GM08714 (cell line): ENCODE measurements around the gene UHRF2.

Experiments
- H3K4me3 ChIP-seq: fragments of 200-500 bp; sonication (Bioruptor generic); 2 replicates; pipeline ENCODE4 v1.5.1; 2014; ENCODE audit warnings: mild to moderate bottlenecking, low read length, inconsistent platforms
- ZNF274 ChIP-seq: IDR thresholded peaks from 2 replicates; pipeline ENCODE4 v1.6.1; 2012; ENCODE audit warnings: mild to moderate bottlenecking, low read depth, low read length

Gene UHRF2

DNA sequence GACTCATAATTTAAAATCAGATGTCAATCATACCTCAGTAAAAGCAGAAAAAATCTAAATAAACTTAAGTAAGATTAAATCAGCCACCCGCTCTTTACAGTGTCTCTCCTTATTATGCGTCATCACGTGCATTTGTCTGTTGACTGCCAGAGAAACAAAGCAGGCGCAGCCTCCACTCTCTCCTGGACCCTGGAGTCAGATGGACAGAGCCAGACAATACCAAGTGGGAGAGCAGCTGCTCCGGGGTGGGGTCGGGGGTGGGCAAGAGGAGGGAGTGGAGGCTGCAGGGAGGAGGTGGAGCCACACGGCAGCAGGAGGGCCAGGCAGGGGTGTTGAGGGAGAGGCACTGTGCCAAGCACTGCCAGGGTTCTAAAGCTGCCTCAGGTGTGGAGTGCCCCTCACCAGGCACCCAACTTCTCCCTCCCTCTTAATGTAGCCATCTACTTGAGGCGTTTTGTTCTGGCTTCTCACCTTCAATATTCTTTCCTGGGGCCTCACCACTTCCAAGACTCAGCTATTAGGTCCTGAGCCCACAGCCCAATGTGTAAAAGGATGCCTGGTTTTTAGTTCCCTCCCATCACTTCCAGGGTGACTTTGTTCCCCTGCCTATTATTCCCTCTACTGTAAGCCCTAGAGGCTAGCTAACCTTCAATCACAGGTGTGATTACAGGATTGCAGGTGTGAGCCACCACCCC is 136.3 kb downstream of the UHRF2 start:
- no peak for TF ChIP-seq ZNF274
- no peak overlapping the region for H3K4me3 ChIP-seq

DNA sequence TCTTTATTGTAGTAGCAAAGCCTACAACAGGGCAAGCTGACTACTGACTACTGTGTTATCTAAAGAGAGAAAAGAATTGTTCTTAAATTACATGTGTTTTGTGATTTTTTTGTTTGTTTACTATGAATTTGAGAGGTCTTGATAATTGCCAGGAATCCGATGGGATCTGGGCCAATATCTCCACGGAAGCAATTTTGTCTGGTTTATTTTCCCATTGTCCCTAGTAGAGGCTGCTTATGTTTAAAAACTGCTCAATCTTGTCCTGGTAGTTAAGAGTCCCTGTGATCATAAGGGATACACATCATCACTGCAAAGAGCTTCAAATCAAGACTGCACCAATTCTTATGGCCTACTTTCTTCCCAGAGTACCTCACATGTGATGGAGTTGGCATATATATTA is 138.1 kb downstream of the UHRF2 start:
- no peak for TF ChIP-seq ZNF274
- H3K4me3 ChIP-seq: no peak overlapping the region

DNA sequence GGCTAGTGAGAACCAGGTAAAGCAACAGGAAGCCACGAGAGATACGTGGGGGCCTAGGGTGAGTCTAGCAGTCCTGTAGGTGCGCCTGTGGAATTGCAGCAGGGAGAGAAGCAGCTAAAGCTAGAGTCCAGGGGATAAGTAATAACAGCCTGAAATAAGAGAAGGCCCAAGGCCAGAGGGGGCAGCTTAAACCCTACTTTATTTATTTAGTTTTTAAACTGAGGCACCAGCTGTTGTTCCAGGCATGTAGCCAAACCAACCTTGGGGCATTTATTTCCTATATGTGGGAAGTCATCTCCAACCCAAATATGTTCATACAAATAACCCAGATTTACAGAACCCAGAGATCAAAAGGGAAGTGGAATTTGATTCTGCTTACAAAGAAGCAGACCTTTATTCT is 139.0 kb downstream of the UHRF2 start:
- no peak overlapping the region for H3K4me3 ChIP-seq
- no peak for TF ChIP-seq ZNF274

DNA sequence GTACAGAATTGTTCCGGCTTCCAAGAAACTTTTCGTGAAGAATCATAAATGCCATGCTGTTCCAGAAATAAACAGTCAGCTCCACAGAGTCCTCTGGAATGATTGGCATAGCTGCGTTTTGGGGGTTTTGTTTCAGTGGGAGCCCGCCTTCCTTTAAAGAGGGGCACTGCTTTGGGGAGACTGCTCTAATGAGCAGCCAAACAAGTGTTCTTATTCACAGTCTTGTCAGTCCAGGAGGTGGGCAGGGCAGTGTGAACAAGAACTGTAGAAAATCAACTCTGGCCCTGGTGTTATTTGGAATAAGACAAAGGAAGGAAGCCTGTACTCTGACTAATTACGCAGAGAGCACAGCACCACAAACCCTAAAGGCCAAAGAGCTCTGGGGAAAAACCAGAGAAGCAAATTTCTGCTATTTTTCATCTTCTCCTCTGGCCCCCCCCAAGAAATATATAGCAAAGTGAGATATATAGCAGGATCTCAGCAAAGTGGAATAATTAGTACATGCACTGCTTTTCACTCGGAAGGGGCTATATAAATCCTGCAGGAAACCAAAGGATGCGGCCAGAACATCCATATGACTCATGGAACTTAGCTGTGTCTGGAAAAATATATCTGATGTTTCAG is 139.6 kb downstream of the UHRF2 start:
- no peak for TF ChIP-seq ZNF274
- no peak overlapping the region for H3K4me3 ChIP-seq

DNA sequence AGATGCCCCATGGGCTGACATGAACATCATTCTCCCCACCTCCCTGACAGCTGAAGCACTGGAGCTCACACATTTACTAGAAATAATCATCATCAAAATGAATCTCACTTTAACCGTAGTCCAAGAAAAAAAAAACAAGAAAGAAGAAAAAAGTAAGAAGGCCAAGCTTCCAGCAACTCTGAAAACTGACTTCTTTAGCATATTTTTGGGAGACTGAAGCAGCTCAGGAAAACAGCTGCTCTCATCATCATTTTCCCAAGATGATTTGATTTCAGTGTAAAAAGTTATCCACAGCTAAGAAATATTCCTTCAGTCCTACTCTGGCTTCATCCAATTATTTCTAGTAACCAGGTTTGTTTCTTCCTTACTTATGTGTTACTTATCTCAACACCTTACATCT is 140.9 kb downstream of the UHRF2 start:
- H3K4me3 ChIP-seq: no peak overlapping the region
- TF ChIP-seq ZNF274: no peak
